Activated naive CD4-positive, alpha-beta T cell treated with anti-CD3 and anti-CD28 coated beads, Interleukin-2, amount 50 U/mL, for 24 hours (primary cell): Measurements from ENCODE around the gene ATP5ME.
A peak's percentile ranks its signal among the peaks of the same experiment; 100 is the strongest.

Experiments
- H3K27ac Mint-ChIP-seq: one replicate; pipeline ENCODE4 v1.8.0; 2021; ENCODE audit warnings: mild to moderate bottlenecking, mixed read lengths
- H3K27me3 Mint-ChIP-seq: one replicate; pipeline ENCODE4 v1.8.0; 2021; ENCODE audit warnings: mixed read lengths
- H3K36me3 Mint-ChIP-seq: one replicate; pipeline ENCODE4 v1.8.0; 2021; ENCODE audit warnings: mixed read lengths
- H3K4me1 Mint-ChIP-seq: one replicate; pipeline ENCODE4 v1.8.0; 2021; ENCODE audit warnings: mixed read lengths
- H3K4me3 Mint-ChIP-seq: one replicate; pipeline ENCODE4 v1.8.0; 2021; ENCODE audit warnings: mild to moderate bottlenecking, mixed read lengths
- H3K9me3 Mint-ChIP-seq: one replicate; pipeline ENCODE4 v1.8.0; 2021; ENCODE audit warnings: mixed read lengths

ATP5ME gene

GRCh38 chr4:689723-690122 is 15.6 kb upstream of the ATP5ME start:
- Mint-ChIP-seq H3K4me3 (no peak overlapping the region), H3K27ac (no peak overlapping the region), H3K27me3 (peaks cover 2% of the 10 kb centered on the region), H3K4me1 (peaks cover 5% of the 10 kb centered on the region), H3K9me3 (no peaks in the 10 kb centered on the region), H3K36me3 (no peaks in the 10 kb centered on the region)

- H3K36me3 Mint-ChIP-seq, result no peaks in the 10 kb centered on the region
- no peak within 1 kb of the TSS for H3K4me3 Mint-ChIP-seq
- no peak within 1 kb of the TSS for H3K27ac Mint-ChIP-seq
- H3K27me3 Mint-ChIP-seq, result no peaks in the 10 kb centered on the region
- H3K4me1 Mint-ChIP-seq, result peaks cover 5% of the 10 kb centered on the region
- H3K9me3 Mint-ChIP-seq, result no peaks in the 10 kb centered on the region
These were observed 15.0 kb upstream of the ATP5ME start, which contains the start of gene SLC49A3 for GRCh38 chr4:688854-689681. Gene SLC49A3 (minus strand): TSS chr4:689151. CDS start chr4:689127, 24 bp downstream.

GRCh38 chr4:687971-688853 is 14.1 kb upstream of the ATP5ME start:
- Mint-ChIP-seq H3K4me1 (peaks cover 5% of the 10 kb centered on the region), H3K4me3 (no peak overlapping the region), H3K27me3 (no peaks in the 10 kb centered on the region), H3K36me3 (no peaks in the 10 kb centered on the region), H3K27ac (peak overlapping the region; percentile 5), H3K9me3 (no peaks in the 10 kb centered on the region)

- H3K4me3 Mint-ChIP-seq, result no peak overlapping the region
- H3K9me3 Mint-ChIP-seq, result no peaks in the 10 kb centered on the region
- H3K27me3 Mint-ChIP-seq, result no peaks in the 10 kb centered on the region
- peak overlapping the region; percentile 5 for H3K27ac Mint-ChIP-seq
- no peaks in the 10 kb centered on the region for H3K36me3 Mint-ChIP-seq
- H3K4me1 Mint-ChIP-seq, result peaks cover 5% of the 10 kb centered on the region
These were observed 13.2 kb upstream of the ATP5ME start for GRCh38 chr4:687048-687970.

GRCh38 chr4:686413-687040 is 12.5 kb upstream of the ATP5ME start:
- no peaks in the 10 kb centered on the region for H3K9me3 Mint-ChIP-seq
- no peaks in the 10 kb centered on the region for H3K27me3 Mint-ChIP-seq
- H3K27ac Mint-ChIP-seq, result no peak overlapping the region
- H3K36me3 Mint-ChIP-seq, result no peaks in the 10 kb centered on the region
- no peak overlapping the region for H3K4me3 Mint-ChIP-seq
- H3K4me1 Mint-ChIP-seq, result peaks cover 5% of the 10 kb centered on the region

GRCh38 chr4:685679-686412 is 11.8 kb upstream of the ATP5ME start:
- H3K27ac Mint-ChIP-seq, result no peak overlapping the region

GRCh38 chr4:684623-685327 is 10.7 kb upstream of the ATP5ME start:
- Mint-ChIP-seq H3K27ac (no peak overlapping the region), H3K9me3 (no peaks in the 10 kb centered on the region), H3K36me3 (no peaks in the 10 kb centered on the region), H3K4me3 (no peak overlapping the region), H3K27me3 (no peaks in the 10 kb centered on the region), H3K4me1 (peaks cover 9% of the 10 kb centered on the region)

More at GRCh38 chr4:685679-686412, 11.8 kb upstream of the ATP5ME start:
- Mint-ChIP-seq H3K4me1 (peaks cover 5% of the 10 kb centered on the region), H3K27me3 (no peaks in the 10 kb centered on the region), H3K36me3 (no peaks in the 10 kb centered on the region), H3K9me3 (no peaks in the 10 kb centered on the region), H3K4me3 (no peak overlapping the region)

- Mint-ChIP-seq H3K4me3 (no peak overlapping the region), H3K9me3 (no peaks in the 10 kb centered on the region), H3K27me3 (no peaks in the 10 kb centered on the region), H3K4me1 (peaks cover 9% of the 10 kb centered on the region), H3K27ac (no peak overlapping the region), H3K36me3 (no peaks in the 10 kb centered on the region)
These were observed 10.0 kb upstream of the ATP5ME start for GRCh38 chr4:683982-684622.

- peaks cover 9% of the 10 kb centered on the region for H3K4me1 Mint-ChIP-seq
- no peaks in the 10 kb centered on the region for H3K27me3 Mint-ChIP-seq
- no peaks in the 10 kb centered on the region for H3K36me3 Mint-ChIP-seq
- H3K9me3 Mint-ChIP-seq, result no peaks in the 10 kb centered on the region
- H3K27ac Mint-ChIP-seq, result no peak overlapping the region
- no peak overlapping the region for H3K4me3 Mint-ChIP-seq
These were observed 9.3 kb upstream of the ATP5ME start for GRCh38 chr4:683247-683897.

- Mint-ChIP-seq H3K4me3 (peak overlapping the region; percentile 4), H3K4me1 (peaks cover 4% of the 10 kb centered on the region), H3K27ac (no peak overlapping the region), H3K36me3 (no peaks in the 10 kb centered on the region), H3K9me3 (no peaks in the 10 kb centered on the region), H3K27me3 (no peaks in the 10 kb centered on the region)
These were observed 8.6 kb upstream of the ATP5ME start for GRCh38 chr4:682490-683172.

- Mint-ChIP-seq H3K27ac (no peak overlapping the region), H3K4me1 (peaks cover 4% of the 10 kb centered on the region), H3K9me3 (no peaks in the 10 kb centered on the region), H3K27me3 (no peaks in the 10 kb centered on the region), H3K4me3 (no peak overlapping the region), H3K36me3 (no peaks in the 10 kb centered on the region)
These were observed 7.8 kb upstream of the ATP5ME start for GRCh38 chr4:681736-682451.

GRCh38 chr4:680928-681645 is 7.0 kb upstream of the ATP5ME start:
- no peak overlapping the region for H3K27ac Mint-ChIP-seq
- H3K27me3 Mint-ChIP-seq, result no peaks in the 10 kb centered on the region
- peaks cover 4% of the 10 kb centered on the region for H3K4me1 Mint-ChIP-seq
- H3K4me3 Mint-ChIP-seq, result peak overlapping the region; percentile 39
- no peaks in the 10 kb centered on the region for H3K36me3 Mint-ChIP-seq
- no peaks in the 10 kb centered on the region for H3K9me3 Mint-ChIP-seq
